GM18951 (cell line): ENCODE data around the gene GNG2.

Source experiments
- POLR2A ChIP-seq: IDR thresholded peaks from 4 replicates; pipeline ENCODE4 v1.6.1; 2011; ENCODE audit warnings: mild to moderate bottlenecking; ENCODE audit not compliant: insufficient read length, insufficient read depth; ENCODE audit errors: extremely low read depth
- in situ Hi-C: fragments of 300-500 bp; cut with MboI; formaldehyde crosslinking; loops from one replicate; pipeline ENCODE4 v1.12.0; 2022; ENCODE audit warnings: low sequenced_read_pairs, mixed read lengths, inconsistent platforms; ENCODE audit not compliant: unreplicated experiment

GNG2 gene

DNA sequence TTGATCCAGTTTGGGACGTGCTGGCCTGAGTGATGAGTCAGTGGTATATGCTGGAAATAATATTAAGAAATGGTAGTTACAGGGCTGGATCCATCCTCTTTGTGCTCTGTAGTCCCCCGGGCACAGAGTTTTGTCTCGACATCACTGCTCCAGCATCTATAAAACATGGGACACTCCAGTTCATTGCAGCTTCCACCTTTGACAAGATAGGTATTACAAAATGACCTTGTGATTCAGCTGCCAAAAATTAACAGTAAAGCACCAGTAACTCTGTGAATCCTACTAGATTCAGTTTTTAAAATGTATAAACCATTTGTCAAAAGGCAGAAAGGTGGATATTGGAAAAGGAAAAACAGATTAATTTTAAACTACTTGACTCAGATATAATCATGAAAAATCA, 14.6 kb upstream of the GNG2 start:
- no peak for TF ChIP-seq POLR2A
- in situ Hi-C loops = loop anchor here (10.0 kb wide), 1 partner anchor 129 kb away; no protein-coding TSS in a partner anchor

DNA sequence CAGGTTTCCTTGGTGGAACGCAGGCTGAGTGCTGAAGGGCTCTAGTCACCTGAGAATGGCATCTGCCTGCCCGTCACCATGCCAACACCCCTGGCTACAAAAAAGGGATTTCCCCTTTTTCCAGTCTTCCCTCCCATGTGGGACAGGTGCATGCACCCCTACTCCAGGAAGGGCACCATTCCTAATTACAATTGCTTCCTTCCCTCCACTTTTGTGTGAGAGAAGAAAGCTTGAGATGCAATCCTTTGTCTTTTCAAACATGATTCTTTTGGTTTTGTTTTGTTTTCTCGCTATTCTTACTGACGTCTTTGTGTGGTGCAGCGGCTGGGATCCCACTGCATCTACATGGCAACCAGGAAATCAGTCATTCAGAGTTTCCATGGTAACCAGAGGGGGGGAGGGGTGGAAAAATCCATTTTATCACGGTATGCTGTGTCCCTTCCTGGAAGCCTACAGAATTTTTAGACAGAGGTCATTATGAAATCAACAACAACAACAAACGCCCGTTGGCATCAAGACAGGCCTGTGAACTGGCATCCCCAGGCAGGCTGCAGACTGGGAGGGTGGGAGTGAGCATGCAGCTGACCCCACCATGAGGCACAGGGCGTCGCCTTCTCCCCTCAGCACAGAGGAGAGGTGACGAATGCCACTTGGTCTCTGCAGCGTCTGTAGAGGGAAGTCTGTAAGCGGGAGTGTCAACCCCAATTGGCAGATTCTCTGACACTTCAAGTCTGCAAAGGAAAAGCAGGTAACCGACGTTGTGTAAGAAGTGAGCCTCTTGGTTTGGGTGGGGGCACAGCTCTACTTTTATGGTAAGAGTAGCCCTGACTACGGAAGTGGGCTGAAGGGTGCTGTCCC, 13.6 kb upstream of the GNG2 start:
- peak; percentile 51 for TF ChIP-seq POLR2A
- in situ Hi-C loops = loop anchor here (10.0 kb wide), 1 partner anchor 128 kb away; no protein-coding TSS in a partner anchor

DNA sequence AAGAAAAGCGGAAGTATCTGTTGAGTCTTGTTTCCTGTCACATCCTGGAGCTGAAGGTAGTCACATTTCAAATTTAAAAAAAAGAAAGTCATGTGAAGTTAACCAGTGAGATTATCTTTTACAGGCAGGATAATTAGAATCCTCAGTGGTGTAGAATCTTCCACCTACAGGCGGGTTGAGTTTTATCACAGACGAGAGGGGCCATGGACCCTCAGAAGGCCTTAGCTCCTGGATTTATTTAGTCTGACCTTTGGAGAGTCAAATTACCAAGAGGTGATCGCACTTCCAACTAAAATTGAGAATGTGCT, 13.0 kb upstream of the GNG2 start:
- no peak for TF ChIP-seq POLR2A
- in situ Hi-C loops = loop anchor here (10.0 kb wide), 1 partner anchor 127 kb away; no protein-coding TSS in a partner anchor

DNA sequence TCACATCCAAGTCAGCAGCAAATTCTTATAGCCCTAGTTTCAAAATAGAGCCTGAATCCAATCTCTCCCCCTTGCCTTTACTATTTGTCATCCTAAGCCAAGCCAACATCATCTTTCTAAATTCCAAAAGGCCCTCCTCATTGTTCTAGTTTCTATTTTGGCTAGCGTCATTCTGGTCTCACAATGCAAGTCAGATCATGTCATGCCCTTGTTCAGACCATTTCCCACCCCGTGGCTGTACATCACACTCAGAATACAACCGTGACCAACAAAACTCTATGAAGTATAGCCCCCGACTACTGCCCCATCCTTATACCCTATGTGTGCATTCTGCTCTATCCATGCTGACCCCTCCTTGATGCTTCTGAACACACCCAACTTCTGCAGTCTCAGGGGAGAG, 12.3 kb upstream of the GNG2 start:
- no peak for TF ChIP-seq POLR2A
- in situ Hi-C loops = loop anchor here (10.0 kb wide), 1 partner anchor 127 kb away; no protein-coding TSS in a partner anchor

DNA sequence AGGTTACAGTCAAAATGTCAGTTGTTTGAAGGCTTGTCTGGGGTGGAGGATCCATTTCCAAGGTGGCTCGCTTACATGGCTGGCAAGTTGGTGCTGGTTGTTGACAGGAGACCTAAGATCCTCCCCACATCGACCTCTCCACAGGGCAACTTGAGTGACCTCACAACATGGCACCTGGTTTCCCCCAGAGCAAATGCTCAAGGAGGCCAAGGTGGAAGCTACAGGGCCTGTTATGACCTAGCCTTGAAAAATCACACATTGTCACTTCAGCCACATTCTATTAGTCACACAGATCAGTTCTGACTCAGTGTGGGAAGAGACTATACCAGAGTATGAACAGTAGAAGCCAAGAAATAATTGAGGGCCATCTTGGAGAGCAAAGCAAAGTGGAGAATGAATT, 11.3 kb upstream of the GNG2 start:
- in situ Hi-C loops = loop anchor here (10.0 kb wide), 1 partner anchor 126 kb away; no protein-coding TSS in a partner anchor
- TF ChIP-seq POLR2A = no peak

- no peak for TF ChIP-seq POLR2A
- in situ Hi-C loops = no loop called here
Measured at GRCh38 chr14:51850651-51851050, 9.8 kb upstream of the GNG2 start.

DNA sequence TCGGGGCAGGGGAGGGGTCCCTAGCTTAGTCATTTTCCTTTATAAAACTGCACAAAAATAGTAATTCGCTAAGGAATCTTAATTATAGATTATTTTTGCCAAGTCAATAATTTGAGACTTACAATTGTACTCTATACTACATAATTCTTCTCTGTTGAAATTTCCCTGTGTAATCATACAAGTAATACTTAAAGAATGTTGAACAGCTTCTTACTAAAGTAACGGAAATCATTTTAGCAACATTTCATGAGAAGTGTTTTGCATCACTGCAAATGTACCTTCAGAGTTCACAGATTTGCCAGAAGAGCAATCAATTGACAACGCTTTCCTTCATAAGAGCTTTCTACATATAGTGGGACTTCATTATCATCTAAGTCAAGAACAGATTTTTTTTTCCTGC, 7.9 kb upstream of the GNG2 start:
- no peak for TF ChIP-seq POLR2A
- in situ Hi-C loops = no loop called here

DNA sequence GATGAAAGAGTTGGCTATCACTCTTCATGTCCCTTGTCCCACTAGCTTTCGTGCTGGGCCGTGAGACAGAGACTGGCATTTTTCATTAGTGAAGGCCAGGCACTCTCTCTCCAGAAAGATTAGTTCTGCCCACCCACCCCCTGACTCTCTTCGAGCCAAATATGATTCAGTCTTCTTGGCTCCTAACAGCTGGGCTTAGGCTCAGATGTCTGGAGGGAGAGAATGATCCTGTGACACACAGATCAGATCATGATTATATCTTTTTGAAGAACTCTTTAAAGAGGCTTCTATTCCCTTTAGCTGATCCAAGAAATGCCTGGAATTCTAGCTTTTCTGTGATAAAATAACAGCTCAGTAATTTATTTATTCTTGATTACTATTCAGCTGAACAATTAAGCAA, 5.2 kb upstream of the GNG2 start:
- in situ Hi-C loops = no loop called here
- no peak for TF ChIP-seq POLR2A

DNA sequence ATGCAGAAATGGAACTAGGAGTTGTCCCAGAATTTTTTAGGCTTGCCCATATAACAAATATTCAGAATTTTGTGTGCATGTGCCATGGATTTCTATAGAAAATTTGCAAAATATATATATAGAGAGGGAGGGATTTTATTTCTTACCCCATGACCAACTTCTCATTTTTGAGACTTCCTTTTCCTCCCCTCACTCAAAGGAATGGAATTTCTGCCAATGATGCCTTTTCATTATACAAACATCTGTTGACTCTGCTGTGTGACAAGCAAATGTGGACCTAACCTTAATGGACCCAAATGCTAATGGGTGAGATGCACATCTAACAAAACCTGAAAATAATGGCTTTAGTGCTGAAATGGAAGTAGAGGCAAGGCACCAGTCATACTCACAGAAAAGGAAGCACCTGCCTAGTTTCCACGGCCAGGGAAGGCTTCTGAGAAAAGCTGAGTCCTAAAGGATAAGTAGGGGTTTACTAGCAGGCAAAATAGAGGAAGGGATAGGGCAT, 3.6 kb upstream of the GNG2 start:
- in situ Hi-C loops = no loop called here

GRCh38 chr14:51859131-51859530, 1.3 kb upstream of the GNG2 start:
- no peak for TF ChIP-seq POLR2A
- in situ Hi-C loops = no loop called here

More for the DNA sequence above, 3.6 kb upstream of the GNG2 start:
- TF ChIP-seq POLR2A = no peak

DNA sequence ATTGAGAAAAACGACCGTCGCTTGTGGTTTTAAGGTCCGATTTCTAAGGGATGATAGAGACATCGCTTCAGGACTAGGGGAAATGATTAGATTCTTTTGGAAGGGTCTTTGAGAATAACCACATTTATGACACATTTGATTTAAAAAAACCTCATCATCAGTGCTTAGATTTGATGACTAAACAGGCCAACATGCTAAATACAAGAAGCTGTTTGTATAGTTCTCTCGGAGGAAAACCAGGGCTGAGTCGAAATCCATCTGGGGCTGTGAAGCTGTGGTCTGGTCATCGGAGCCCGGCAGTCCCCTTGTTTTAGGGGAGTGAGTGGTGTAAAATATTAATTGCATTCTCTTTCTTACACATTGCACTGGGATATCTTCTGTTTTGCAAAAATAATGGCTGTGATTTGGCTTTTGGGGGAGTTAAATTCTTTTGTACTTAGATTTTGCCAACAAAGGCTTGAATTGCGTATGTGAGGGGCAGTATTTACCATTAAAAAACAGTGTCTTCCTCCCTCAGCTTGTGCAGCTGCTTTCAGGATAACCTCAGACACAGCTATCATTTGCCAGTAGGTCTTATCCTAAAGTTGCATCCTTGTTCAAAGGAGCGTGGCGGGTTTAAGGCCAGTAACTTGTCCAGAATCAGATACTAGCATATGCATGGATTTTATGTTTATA, 550 bp downstream of the GNG2 start:
- in situ Hi-C loops = no loop called here
- TF ChIP-seq POLR2A = no peak

DNA sequence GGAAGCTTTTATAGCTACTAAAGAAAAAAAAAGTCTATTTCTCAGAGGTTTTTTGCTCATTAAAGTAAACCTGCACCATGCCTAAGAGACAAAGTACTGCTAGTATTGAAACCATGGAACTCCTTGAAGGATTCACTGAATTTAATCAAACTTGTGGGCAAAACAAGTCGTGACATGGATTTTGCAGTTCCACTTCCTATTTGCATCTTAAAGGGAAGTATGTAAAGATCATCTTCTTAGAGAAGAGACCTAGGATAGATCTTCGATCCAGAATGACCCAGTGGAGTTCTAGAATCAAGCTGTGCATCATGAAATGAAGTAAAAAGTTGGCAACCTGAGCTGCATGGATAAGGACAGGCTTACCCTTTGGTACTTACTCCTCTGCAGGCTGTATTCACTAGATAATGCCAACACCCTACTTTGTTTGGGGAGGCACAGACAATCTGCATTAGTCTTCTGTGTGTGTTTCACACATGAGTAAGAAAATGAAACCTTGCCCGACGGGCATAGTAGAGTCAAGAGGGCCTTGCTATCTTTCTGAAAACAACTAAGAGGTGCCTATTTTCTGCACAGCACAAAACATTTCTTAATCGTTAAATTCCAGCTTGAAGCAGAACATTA, 1.9 kb downstream of the GNG2 start:
- no peak for TF ChIP-seq POLR2A
- in situ Hi-C loops = no loop called here

- TF ChIP-seq POLR2A = no peak
- in situ Hi-C loops = no loop called here
Measured at GRCh38 chr14:51862860-51863259, 2.4 kb downstream of the GNG2 start.

DNA sequence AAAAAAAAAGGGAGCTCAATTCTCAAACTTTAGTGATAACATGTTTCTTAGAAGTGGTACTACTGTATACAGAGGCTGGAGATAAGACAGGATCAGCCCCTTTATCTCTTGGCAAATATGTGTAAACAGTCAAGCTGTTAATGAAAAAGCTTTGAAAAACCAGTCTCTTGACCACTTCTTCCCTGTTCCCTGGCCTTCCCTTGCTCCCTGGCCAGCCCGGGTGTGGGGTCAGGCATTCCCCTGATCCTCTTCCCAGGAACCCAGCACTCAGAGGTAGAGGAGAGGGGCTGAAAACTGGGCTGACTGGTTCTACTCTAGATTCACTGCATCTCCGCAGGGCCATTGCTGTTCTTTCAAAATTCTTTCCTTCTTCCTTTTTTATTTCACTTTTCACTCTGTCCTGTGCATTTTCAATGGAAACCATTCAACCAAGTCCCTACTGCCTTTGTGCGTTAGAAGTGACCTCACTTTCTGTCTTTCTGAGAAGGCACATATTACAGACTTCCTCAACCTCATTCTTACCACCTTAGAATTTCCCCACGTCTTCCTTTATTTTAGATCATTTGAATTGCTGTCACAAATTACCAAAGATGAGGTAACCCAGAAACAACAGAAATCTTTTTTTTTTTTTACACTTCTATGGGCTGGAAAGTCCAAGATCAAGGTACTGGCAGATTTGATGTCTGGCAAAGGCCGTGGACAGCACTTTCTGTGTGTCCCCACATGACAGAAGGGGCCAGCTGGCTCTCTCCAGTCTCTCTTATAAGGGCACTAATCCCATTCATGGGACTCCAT, 5.7 kb downstream of the GNG2 start:
- TF ChIP-seq POLR2A = no peak
- in situ Hi-C loops = no loop called here
